ENCODE data around the gene UCN2.
"Not testable (repeated sequence)": the region's sequence is repeated elsewhere in the genome, so short reads cannot be mapped to it uniquely, and the experiment has no call there.

The UCN2 gene

DNA sequence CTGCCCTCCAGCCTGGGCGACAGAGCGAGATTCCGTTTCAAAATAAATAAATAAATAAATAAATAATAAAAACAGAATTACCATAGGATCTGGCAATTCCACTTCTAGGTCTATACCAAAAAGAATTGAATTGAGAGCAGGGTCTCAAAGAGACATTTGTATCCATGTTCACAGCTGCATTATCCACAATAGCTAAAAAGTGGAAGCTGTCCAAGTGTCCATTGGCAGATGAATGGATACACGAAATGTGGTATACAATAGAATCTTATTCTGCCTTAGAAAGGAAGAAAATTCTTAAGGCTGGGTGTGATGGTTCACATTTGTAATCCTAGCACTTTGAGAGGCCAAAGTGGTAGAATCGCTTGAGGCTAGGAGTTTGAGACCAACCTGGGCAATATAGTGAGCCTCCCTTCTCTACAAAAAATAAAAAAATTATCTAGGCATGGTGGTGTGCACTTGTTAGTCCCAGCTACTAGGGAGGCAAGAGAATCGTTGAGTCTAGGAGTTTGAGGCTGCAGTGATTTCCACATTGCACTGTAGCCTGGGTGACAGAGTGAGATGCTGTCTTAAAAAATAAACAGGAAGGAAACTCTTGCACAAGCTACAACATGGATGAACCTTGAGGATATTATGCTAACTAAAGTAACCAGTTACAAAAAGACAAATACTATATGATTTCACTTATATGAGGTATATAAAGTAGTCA is 31.2 kb downstream of the UCN2 start:
- no peak for DNase-seq

DNA sequence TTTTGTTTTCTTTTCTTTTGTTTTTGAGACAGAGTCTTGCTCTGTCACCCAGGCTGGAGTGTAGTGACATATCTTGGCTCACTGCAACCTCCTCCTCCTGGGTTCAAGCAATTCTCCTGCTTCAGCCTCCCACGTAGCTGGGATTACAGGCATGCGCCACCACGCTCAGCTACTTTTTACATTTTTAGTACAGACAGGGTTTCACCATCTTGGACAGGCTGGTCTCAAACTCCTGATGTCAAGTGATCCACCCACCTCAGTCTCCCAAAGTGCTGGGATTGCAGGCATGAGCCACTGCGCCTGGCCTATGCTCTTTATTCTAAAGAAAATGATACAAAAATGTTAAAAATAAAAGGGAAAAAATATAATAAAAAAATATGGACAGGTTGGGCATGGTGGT is 32.9 kb downstream of the UCN2 start:
- not testable (repeated sequence) for DNase-seq

DNA sequence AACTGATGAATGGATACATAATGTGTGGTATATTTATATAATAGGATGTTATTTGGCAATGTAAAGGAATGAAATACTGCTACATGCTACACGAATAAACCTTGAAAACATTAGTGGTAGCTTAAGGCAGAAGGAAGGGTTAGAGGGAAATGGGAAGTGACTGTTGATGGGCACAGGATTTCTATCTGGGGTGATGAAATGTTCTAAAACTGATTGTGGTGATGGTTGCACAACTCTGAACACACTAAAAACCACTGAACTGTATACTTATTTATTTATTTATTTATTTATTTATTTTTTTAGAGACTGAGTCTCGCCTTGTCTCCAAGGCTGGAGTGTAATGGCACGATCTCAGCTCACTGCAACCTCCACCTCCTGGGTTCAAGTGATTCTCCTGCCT is 34.8 kb downstream of the UCN2 start:
- DNase-seq: no peak

DNA sequence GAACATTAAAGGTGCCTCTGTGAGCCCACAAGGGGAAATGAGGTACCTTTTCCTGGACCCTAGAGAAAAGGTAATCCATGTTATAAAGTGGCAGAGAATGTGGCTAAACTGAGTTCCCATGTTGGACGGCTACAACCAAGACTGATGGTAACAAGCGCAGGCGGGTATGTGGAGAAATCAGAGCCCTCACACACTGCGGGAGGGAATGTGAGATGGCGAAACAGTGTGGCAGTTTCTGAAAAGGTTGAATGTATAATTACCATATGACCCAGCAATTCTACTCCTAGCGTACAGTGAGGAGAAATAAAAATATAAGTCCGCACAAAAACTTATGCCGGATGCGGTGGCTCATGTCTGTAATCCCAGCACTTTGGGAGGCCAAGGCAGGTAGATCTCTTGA is 35.5 kb downstream of the UCN2 start:
- DNase-seq: no peak

DNA sequence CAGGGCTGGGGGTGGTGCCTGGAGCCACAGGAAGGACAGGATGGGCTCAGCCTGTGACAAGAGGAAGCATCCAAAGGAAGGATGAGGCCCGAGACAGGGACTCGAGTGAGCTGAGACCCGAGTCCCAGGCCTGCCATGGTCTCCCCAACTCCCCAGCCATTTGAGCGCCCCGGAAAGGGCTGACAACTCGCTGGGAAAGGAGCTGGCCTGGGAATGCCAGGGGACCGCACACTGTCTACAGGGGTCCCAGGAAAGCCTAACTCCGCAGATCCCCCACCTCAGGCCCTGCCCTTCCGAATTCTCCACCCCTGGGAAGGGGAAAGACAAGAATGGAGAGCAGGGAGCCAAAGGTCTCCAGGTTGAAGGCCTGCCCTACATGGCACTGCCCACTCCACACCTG is 38.6 kb downstream of the UCN2 start:
- no peak for DNase-seq

DNA sequence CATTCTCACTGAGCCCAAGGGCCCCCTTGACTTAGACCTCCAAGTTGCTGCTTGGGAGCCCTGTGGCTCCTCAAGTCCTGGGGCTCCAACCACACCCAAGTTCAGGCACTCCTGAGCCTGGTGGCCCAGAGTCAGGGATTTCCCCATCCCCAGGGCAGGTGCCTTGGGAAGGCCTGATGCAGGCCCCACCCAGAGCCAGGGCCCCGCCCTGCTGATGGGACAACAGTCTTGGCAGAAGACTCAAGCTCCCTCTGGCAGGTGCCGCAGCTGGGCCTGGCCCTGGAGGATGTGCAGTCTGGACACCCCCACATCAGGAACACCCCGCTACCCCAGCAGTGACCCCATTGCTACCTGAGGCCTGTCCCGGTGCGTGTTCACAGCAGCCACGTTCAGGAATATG is 41.9 kb downstream of the UCN2 start:
- no peak for DNase-seq

DNA sequence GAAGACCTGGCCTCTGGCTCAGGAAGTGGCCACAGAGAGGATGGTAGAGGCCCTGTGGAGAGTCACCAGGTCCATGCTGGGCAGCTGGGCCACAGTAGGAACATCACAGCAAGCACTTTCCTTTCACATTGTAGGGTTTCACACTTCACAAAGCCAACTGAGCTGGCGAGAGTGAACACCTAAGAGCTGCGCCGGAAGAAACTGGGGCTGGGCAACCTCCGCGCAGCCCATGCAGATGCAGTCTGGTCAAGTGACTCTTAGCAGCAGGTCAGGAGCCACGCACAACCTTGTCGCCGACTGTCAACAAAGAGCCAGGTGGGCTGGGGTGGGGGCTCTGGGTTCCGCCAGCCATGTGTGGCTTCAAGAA is 44.3 kb downstream of the UCN2 start:
- no peak for DNase-seq

DNA sequence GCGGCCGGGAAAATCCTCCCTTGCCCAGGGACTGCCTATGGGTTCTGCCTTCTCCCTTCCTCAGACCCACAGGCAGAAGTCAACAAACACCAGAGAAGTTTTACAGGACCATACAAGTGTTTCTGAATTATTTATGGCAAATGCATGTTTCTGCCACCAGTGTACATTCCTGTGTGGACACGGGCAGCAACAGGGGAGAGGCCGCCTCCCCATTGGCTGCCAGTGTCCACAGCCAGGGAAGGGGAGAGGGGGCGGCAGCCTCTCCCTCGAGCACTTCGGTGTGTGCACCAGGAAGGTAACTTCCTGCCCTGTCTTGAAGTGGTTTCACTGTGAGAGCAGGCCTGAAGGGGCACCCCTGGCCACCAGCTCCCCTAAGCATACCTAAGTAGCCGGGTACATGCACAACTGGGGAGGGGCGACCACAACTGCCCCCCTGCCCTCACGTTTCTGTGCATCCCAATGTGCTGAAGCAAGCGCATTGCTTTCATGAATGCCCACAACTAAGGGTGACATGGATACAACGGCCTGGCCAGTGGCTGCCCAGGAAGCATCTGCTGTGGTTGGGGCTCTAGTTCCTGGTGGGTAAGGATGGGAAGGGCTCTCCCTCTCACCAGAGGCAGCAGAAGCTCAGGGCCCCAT is 44.8 kb downstream of the UCN2 start:
- DNase-seq: no peak

DNA sequence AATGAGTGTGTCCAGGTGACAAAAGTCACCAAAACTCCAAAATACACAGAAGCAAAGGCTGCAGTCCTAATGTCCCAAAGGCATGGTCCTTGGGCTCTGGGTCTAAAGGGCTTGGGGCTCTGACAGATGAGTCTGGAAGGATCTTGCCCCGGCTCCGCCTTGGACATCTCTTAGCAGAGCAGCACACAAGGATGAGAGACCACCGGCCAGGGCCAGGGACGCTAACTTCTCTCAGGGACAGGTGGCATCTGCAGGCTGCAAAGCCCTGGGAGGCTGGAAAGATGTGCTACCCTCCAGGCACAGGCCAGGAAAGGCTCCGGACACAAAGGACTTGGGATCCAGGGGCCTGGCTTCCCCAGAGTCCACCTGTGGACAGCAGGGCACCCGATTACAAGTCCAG is 45.5 kb downstream of the UCN2 start:
- DNase-seq: no peak

DNA sequence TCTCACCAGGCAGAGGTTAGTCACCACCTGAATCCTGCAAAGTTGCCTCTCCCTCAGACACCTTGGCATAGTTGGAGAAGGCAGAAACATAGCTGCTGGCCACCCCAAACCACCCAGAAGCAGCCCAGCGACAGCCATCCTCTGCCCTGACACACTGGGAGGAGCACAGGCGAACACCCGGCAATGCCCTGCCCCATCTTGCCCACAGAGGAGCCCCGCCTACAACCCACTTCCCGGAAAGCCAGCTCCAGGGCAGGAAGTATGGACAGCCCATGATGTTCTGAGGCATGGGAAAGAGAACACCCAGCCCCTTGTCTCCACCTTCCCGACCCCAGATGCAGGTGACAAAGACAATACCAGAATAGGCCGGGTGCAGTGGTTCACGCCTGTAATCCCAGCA is 47.0 kb downstream of the UCN2 start:
- no peak for DNase-seq

DNA sequence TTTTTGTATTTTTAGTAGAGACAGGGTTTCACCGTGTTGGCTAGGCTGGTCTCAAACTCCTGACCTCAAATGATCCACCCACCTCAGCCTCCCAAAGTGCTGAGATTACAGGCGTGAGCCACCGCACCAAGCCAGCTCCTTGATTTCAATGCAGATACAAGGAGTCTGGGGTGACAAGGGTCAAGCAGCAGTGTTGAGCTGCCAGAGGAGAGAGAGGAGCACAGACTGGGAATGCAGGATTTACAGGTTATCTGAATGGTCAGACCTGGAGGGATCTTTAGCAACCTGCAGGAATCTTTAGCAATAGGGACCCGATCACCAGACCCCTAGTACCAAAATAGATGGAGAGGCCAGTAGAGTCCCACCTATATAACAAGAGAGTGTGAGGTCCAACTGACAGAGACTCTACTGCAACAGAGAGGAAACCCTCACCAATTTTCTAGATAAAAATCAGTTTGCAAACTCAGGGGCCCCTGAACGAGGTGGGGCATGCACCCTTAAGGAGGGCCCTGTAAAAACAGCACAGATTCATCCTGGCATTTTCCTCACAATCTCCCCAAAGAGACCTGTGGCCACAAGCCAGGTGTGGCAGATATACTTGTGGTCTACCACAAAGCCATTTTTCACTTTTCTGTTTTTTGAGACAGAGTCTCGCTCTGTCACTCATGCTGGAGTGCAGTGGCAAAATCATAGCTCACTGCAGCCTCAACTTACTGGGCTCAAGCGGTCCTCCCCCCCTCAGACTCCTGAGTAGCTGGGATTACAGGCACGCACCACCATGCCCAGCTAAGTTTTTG is 49.0 kb downstream of the UCN2 start:
- DNase-seq: no peak

Data from eye (tissue), 1 donor.